Activated naive CD4-positive, alpha-beta T cell treated with Interleukin-2 at 50 U/mL for 16 hours (primary cell): ENCODE data around the gene RFX2.
"Not testable (repeated sequence)": the region's sequence is repeated elsewhere in the genome, so short reads cannot be mapped to it uniquely, and the experiment has no call there.

Experiments
- DNase-seq: peaks from one replicate; pipeline ENCODE4 v3.0.0-alpha.2; 2020

RFX2 gene

GRCh38 chr19:5987077-5987818 is 123.1 kb downstream of the RFX2 start:
- peak; percentile 74 for DNase-seq

GRCh38 chr19:5985837-5986236 is 124.5 kb downstream of the RFX2 start:
- DNase-seq = not testable (repeated sequence)

- no peak for DNase-seq
Observed at GRCh38 chr19:5985098-5985783, 125.1 kb downstream of the RFX2 start.

- no peak for DNase-seq
Observed at GRCh38 chr19:5984600-5984999, 125.7 kb downstream of the RFX2 start.

GRCh38 chr19:5983367-5983955 is 126.8 kb downstream of the RFX2 start:
- no peak for DNase-seq

- DNase-seq = no peak
Observed at GRCh38 chr19:5978606-5979552, 131.4 kb downstream of the RFX2 start.

- DNase-seq = peak; percentile 98
Observed at GRCh38 chr19:5977785-5978605, 132.3 kb downstream of the RFX2 start, which contains the start of gene RANBP3. Gene RANBP3, minus strand, starts transcription at chr19:5978140. Its CDS starts 58 bp downstream, at chr19:5978082.

GRCh38 chr19:5977222-5977784 is 133.0 kb downstream of the RFX2 start:
- DNase-seq = no peak

GRCh38 chr19:5976768-5977167 is 133.5 kb downstream of the RFX2 start:
- no peak for DNase-seq

- no peak for DNase-seq
Observed at GRCh38 chr19:5975388-5975728, 134.9 kb downstream of the RFX2 start.

- peak; percentile 36 for DNase-seq
Observed at GRCh38 chr19:5974721-5975387, 135.4 kb downstream of the RFX2 start.

GRCh38 chr19:5973867-5974635 is 136.2 kb downstream of the RFX2 start:
- no peak for DNase-seq

GRCh38 chr19:5973376-5973775 is 136.9 kb downstream of the RFX2 start:
- no peak for DNase-seq

- no peak for DNase-seq
Observed at GRCh38 chr19:5972355-5972731, 138.0 kb downstream of the RFX2 start.

GRCh38 chr19:5971714-5972354 is 138.5 kb downstream of the RFX2 start:
- DNase-seq = no peak

- DNase-seq = no peak
Observed at GRCh38 chr19:5969476-5969875, 140.8 kb downstream of the RFX2 start.

GRCh38 chr19:5968431-5969373 is 141.6 kb downstream of the RFX2 start:
- no peak for DNase-seq

- peak; percentile 68 for DNase-seq
Observed at GRCh38 chr19:5967994-5968430, 142.3 kb downstream of the RFX2 start.

GRCh38 chr19:5967571-5967970 is 142.7 kb downstream of the RFX2 start:
- no peak for DNase-seq
